ENCODE results near the gene PAPSS1.
"Not testable (repeated sequence)": the region's sequence is repeated elsewhere in the genome, so short reads cannot be mapped to it uniquely, and the experiment has no call there.

Gene PAPSS1

DNA sequence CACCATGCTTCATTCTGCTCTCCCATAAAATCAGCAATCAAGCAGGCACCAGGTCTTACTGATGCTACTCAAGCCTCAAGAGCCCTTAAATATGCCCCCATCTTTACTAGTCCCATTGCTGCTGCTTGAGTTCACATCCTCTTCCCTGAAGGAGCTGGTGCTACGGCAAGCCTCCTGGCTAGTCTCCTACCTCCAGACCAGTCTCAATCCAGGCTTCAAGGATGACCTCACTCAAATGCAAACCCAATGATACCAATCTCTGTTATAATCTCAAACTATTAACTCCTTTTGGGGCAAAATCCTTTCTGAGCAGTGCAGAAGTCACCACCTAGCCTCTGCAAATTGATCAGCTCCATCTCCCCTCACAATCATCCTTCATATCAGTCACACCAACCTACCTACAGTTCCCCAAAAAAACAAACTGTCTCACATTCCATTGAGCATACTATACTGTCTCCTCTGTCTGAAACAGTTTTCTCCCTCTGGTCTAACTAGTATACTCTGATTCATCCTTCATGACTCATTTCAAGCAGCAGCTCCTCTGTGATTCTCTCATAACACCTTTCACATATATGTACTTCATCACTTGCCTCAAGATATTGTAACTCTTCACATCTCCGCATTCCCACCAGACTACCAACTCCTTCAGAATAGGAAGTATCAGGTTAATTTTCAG lies 30.0 kb downstream of the PAPSS1 start:
- DNase-seq (ENCODE audit: low read depth, low spot score) = no peak

DNA sequence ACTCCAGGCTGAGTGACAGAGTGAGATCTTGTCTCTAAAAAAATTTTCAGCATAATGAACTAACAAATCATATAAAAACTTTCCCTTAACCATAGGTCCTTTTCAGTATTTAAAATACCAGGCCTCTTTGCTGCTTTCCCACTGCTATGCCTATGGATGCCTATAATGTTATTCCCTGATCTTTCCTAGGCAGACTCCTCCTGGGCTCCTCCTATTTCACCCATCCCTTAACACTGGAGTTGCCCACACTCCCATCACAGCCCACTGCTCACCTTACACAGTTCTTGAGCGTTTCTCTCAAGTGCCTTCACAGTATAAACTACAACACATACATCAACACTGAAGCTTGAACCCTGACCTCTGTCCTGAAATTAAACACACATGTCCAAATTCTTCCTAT lies 31.6 kb downstream of the PAPSS1 start:
- no peak for DNase-seq (ENCODE audit: low read depth, low spot score)

DNA sequence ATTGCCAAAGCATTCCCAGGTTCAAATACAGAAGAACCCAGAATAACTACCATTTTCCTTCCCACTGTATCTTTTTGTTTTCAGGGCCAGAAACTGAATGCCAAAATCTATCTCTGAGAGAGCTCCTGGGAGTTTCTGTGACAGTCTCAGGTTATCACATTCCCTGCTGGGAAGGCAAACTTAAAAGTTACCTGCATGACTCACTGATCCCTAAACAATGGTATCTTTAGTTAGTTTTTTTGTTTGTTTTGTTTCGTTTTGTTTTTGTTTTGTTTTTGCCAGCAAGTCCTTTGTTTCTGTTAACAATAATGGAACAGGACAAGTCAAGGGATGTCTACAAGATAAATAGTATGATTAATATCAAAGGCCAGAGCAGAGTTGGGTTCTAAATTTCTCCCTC lies 34.3 kb downstream of the PAPSS1 start:
- DNase-seq (ENCODE audit: low read depth, low spot score) = no peak

DNA sequence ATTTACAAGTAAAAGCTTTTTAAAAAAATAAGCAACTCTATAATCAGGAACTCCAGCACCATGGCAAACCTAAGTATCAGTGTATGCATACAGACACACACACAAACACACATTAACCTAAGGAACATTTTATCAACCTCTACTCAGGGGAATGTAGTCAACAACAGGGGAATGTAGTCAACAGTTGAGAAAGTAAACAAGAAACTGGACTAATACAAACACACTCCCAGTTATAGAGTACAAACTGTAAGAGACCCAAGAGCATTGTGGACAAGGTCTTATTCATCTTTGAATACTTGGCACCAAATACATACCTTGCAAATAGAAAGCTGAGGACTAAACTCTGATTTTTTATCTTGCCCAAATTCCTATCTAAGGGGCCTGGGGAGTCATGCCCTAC lies 36.2 kb downstream of the PAPSS1 start:
- DNase-seq (ENCODE audit: low read depth, low spot score) = no peak

DNA sequence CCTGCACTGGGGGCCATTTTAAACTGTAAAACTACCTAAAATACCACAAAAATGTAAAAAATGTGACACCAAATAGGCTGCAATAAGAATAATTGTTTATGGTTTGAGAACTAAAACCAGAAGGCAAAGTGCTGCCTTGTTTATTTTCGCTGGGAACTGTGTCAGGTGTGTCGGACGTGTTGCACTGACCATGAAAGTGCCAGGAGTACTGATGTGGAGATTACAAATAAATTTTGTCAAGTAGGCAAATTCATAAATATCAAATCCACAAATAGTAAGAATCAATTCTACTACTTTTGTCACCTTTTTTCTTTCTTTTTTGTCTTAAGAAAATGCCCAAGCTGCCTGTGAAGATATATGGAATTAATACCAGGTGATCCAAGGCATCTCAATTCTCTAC lies 37.7 kb downstream of the PAPSS1 start:
- DNase-seq (ENCODE audit: low read depth, low spot score) = no peak

DNA sequence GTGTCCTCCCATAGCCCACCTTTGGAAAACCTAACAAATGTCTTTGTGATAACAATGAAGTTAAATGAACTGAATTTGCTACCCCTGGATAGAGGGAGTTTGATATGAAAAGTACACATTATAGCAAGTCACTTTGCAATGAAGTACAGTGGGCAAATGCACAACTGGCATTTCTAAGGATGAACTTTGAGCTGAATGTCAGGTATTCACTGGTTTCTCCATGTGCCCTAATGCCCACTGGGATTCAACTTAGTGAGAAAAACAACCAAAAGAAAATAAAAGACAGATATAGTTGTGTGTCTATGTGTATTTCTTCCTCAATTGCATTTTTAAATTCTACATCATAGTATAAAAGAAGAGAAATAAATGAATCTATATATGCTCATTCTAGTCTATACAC lies 51.0 kb downstream of the PAPSS1 start:
- DNase-seq (ENCODE audit: low read depth, low spot score) = no peak

DNA sequence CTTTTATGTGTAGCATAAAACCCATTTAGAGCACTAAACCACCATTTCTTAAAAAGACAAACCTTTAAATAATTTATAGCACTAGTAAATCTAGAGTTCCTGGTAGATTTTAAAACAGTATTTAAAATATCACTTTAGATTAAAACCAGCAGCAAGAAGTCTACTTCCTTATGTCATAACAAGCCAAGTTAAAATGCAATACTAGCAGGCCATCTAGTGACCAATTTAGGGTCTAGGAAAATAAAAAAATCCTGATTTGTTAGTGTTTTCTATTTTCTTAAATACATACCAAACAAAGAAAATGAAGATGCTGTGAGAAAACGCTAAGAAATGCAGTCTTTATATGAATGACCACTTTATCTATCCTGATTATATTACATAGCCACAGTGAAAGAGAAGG lies 53.9 kb downstream of the PAPSS1 start:
- DNase-seq (ENCODE audit: low read depth, low spot score) = no peak

DNA sequence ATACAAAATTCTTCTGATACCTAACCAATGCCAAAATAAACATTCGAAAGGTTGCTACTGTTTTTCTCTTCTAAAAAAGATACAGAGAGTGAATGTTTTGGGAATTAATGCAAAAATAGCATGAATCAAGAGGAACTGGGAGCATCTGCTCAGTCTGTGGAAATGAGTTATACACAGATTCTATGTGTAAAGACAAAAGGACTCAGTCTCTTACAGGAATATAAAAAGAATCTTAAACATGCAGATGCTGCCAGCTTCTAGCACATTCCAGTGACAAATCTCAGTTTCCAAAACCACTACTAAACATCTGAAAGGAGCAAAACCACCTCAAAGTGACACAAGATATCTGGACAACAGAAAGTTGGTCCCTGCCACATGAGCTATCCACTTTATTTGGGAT lies 55.0 kb downstream of the PAPSS1 start:
- no peak for DNase-seq (ENCODE audit: low read depth, low spot score)

DNA sequence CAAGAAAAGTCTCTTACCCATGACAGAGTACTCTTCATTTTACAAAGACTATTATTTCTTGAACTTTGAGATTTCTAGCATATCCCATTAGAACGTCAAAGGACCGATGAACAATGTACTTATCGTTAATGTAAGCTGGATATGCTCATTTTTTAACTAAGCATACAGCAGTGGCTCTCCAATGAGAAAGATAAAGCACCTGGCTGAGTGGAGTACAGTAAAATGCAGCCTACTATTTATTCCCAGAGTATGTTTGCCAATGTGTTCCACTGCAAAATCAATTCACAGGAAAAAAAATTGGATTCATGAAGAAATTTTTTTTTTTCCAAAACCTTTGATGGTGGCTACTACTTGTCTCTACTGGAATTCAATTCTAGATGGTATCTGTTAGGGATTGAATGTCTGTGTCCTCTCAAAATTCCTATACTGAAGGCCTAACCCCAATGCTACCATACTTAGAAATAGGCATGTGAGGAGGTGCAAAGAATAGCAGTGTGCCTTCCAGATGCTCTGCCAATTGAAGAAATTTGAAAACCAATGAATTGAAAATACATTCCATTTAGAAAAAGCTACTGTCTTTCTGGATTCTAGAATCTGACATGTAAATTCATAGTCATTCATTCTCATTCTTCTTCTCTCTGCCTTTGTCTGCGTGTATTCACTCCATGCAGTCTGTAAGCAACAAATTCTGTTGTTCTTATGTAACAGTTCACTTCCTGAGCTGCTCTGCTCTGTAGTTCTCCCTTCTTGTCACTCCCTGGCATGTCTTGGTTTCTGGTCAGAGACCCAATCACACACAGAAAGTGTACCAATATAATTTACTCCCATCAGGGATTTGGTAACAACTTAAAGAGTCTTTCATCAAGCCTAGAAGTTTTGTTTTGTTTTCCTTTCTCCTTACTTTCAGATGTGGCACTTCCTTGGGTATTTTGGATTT lies 61.4 kb downstream of the PAPSS1 start:
- no peak for DNase-seq (ENCODE audit: low read depth, low spot score)

DNA sequence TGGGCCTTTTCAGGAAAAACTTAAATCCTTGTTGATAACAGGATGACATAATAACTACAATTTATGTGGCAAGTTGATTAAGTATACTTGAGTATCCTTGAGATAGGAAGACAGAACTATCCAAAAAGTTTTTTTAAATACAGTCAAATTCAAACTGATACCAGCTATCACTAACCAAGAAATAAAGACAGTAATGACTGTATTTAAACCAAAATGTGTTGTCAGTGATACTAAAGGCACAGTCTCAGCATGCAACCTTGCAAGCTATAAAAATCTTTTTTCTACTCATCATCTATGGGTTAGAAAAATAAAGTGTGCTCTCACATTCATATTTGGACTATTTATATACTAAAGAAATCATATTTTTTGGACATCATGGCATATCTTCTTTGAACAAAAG lies 64.7 kb downstream of the PAPSS1 start:
- DNase-seq (ENCODE audit: low read depth, low spot score) = no peak

DNA sequence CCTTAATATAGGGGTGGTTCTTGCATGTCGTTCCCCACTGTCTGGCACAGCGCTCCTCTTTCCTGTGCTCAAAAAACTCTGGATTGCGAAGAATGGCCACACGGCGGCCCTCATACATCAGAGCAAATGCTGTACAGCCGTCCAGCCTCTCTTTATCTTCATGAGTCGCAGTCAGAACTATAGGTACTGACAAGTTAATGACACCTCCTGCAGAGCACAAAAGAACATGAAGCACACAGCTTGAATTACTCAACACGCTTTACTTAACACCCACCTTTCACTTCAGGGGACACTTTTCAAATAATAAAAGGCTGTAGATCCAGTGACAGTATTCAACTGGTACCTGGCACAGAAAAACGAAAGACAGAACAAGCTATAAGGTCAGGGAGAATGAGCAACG lies 65.3 kb downstream of the PAPSS1 start:
- no peak for DNase-seq (ENCODE audit: low read depth, low spot score)

DNA sequence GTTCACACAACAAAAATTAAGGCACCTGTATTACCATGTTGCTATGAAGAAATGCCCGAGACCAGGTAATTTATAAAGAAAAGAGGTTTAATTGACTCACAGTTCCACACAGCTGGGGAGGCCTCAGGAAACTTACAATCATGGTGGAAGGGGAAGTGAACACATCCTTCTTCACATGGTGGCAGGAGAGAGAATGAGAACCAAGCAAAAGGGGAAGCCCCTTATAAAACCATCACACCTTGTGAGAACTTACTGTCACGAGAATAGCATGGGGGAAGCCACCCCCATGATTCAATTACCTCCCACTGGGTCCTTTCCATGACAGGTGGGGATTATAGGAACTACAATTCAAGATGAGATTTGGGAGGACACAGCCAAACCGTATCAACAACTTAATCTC lies 68.6 kb downstream of the PAPSS1 start:
- not testable (repeated sequence) for DNase-seq (ENCODE audit: low read depth, low spot score)

DNA sequence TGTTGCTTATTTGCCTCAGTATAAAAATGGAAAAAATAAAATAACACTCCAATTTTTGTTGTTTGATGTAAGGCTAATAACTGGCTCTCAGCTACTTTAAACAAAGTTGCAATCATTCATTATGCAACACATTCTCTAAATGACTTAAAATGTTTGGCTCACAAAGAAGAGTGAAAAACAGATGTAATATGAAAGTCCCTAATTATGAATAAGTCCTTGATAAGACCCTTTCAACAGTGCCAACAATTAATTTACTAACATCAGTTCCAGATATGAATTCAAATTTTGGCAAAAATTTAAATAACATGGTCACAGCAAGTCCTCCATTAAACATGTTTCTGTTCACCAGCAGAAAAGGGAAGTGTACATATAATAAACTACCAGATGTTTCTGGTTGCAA lies 69.8 kb downstream of the PAPSS1 start:
- no peak for DNase-seq (ENCODE audit: low read depth, low spot score)

DNA sequence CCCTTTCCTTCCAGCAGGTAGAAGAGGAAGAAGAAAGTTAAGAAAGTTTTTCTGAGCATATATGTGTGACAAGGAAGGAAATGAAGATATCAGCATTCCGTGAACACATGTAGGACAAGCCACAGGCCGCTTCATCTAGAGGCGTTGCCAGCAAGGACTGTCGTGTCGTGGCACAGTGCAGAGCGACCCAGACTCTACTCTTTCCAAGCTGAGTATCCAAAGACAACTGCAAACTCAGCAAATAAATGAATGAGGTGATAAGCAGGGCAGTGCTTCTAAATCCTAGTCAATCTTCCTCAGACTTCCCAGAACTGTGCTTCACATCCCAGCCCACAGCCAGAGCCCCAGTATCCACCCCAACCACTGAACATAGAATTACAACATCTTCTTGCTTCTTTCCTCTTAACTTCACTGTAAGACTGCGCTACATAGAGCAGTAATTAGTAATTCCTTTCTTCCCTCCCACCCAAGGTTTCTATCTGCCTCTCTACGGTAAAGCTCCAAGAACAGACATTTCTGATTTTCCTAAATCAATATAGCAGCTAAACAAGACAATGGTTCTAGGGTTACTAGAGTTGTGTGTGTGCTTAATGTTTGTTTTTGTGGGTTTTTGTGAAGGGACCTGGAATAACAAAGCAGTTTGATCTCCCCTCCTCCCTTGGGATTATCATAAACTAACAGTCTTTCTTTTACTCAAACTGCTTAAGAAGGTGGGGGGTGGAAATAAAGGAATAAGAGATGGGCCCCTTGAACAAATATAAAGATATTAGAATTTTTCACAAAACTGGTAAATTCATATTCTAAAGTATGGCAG lies 71.6 kb downstream of the PAPSS1 start:
- DNase-seq (ENCODE audit: low read depth, low spot score) = no peak

DNA sequence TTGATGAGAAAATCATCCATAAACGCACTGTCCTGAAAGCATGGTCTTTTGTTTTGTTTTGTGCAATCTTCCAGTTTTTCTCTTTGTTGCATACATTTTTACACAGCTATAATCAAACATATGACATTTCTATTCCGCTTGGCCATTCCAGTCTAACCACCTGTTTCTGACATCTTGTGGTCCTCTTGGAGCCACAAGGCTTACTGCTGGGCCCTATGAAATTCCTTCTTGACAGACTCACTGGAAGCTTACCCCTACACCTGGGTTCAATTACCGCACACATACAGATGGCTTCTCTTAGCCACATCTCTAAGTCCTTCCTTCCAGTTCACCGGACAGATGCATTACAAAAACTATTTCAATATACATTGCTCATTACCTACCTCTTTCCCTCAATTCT lies 72.4 kb downstream of the PAPSS1 start:
- no peak for DNase-seq (ENCODE audit: low read depth, low spot score)

DNA sequence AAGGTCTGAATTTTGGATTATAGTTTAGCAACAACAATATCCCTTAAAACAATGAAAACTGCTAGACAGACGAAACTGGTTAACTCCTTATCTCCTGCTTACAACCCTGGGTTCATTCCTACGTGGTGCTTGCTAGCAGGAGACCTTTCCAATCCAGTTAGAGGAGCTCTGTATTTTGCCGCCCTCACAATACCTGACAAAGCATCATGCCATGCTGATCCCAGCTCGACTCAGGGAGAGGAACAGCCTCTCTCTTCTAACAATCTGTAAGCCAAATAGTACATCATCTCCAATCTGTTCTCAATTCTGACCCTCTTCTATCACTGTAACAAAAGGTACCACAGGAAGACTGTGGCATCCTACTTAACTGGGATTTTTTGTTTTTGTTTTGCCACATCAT lies 74.4 kb downstream of the PAPSS1 start:
- no peak for DNase-seq (ENCODE audit: low read depth, low spot score)

DNA sequence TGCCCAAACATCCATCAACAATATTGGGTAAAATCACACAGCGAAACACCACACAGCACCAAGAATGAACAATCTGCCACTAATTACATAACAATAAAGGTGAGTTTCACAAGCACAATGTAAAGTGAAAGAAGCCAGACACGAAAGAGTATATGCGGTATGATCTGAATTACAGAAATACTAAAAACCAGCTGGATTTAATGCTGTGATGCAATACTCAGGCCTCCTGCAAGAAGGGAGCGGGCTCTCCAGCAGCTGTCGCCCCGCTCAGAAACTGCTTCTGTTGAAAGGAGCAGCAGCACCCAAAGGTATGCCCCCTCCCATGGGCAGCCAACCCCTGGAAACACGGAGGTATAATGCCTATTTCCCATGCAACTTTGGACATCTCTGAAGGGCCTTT lies 77.0 kb downstream of the PAPSS1 start:
- DNase-seq (ENCODE audit: low read depth, low spot score) = no peak

DNA sequence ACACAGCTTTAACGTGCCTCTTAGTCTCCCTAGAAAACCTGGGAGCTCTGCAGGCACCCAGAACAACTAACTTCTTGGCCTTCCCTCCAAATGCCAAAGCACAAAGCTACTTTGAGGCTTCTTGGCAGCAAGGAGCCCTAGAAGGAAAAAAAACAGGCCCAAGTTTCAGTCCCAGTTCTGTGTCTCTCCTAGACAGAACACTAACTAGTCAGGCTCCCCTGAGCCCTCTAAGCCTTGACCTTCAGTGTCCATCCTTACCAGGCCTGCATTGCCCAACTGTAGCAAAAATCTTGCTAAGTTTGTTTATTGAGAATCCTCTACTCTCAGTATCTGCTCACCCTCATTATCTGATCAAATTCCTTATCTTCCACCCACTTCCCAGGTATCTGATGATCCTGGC lies 79.2 kb downstream of the PAPSS1 start:
- DNase-seq (ENCODE audit: low read depth, low spot score) = no peak

DNA sequence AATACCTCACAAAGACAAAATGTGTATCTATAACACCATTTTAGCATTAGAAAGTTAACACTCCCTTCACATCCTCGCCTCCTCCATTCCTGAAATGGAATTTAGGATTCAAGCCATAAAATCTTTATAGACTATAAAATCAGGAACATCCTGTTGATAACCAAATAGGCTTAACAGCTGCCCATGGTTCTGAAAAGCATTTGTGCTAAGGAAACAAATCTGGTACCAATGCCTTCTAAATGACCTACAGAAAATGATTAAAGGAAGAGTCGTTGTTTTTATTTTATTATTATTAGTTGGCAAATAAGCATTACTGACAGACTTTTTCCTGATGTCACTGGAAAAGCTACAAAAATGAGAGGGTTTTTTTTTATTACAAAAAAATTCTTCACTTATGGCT lies 79.8 kb downstream of the PAPSS1 start:
- no peak for DNase-seq (ENCODE audit: low read depth, low spot score)

DNA sequence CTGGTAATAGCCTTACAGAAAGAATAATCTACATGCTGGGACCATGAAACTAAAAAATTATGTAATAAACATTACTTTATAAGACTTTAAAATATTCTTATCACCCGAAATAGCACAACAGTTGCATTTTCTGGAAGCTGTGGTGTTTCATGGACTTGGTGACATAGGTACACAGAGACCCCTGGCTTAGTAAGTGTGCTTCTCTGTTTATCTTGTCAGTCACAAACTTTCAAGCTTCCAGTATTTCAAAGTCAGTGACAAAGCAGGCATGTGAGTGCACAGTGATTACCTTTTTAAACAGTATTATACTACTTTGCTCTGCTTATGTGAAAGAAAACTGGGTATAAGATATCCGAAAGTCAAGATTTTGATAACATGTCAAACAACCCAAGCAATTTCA lies 84.3 kb downstream of the PAPSS1 start:
- DNase-seq (ENCODE audit: low read depth, low spot score) = no peak

DNA sequence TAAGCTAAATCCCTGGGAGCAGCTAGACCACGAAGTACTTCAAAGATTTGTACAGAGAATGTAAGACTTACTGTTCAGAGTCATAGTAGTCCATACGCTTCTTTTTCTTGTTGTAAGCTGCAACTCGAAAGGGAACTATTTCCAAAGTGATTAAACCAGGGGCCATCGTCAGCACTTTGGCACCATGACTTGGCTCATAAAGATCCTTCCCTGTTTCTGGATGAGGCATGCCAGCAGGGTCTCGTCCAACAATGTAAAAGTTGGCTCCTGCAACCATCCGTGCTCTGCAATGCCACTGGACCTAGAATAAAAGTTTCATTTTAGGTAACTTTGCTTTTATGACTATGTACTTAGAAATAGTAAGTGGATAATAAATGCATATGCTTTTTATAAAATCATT lies 88.5 kb downstream of the PAPSS1 start:
- DNase-seq (ENCODE audit: low read depth, low spot score) = no peak

DNA sequence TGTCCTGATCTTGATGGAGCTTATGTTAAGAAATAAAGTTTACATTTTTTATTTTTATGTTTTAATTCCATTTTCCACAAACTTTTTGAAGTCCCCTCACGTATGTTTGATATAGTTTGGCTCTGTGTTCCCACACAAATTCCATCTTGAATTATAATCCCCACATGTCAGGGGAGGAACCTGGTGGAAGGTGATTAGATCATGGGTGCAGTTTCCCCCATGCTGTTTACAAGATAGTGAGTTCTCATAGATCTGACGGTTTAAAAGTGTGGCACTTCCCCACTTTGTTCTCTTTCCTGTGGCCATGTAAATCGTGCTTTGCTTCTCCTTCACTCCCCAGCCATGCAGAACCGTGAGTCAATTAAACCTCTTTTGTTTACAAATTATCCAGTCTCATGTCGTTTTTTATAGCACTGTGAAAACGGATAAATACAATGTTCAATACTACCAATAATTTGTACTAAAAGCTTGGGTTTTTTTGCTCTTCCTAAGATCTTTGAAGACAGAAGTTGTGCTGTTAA lies 89.8 kb downstream of the PAPSS1 start:
- no peak for DNase-seq (ENCODE audit: low read depth, low spot score)

Data from activated naive CD8-positive, alpha-beta T cell treated with anti-CD3 and anti-CD28 coated beads, Interleukin-2, amount 50 U/mL, for 16 hours (primary cell).